Cardiac fibroblast (primary cell): ENCODE measurements around the gene IDH3G.

Experiments
- DNase-seq, 2 donors: peaks; one replicate each; pipeline versions ENCODE4 v3.0.0 to v3.0.0-alpha.2; 2010; ENCODE audit warnings: low read depth in 2 of 2
- H3K4me3 ChIP-seq, 2 donors: replicated peaks in 1 of 2; 1 replicate in 1 of 2; 2 replicates in 1 of 2; pipeline ENCODE4 v1.5.1; 2011; ENCODE audit warnings: low read depth in 2 of 2, low read length in 2 of 2, mild to moderate bottlenecking in 2 of 2, moderate library complexity in 1 of 2
- CTCF ChIP-seq: IDR thresholded peaks from one replicate; pipeline ENCODE4 v1.5.1; 2011; ENCODE audit warnings: low read depth, mild to moderate bottlenecking, low read length, inconsistent platforms

Gene IDH3G

DNA sequence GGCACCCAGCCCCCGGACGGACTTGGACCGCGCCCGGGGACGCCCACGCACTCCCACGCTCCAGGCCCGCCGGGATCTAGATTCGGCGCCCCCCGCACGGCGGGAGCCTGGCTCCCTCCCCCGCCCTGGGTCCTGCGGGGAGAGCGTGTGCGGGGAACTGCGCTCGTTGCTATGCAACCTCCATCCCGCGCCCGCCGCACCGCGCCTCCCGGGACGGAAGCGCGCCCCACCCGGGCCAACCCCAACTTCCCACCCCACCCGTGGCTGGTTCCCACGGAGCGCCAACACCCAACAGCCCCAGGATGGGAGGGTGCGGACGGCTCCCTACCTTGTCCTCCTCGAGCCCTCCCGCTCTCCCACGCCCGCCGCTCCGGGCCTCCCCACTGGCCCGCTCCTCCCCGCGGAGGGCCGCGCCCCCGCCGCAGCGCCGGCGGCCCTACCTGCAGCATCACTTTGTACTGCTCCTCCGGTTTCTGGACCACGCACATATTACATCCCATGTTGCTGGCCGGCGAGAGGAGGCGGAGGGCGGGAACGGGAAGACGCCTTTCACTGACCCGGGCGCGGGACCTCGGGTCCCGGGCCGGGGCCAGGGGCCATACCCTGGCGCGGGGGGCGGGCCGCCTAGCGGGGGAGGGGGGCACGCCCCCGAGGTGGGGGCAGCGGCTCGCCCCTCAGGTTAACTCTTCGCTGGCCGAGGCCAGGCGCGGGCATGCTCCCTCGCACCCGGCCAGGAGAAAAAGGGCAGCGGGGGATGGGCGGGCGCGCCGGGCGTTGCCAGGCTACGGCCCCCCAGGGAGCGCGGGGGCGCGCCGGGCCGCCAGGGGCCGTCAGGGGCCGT lies 35.8 kb upstream of the IDH3G start, which contains the start of gene PDZD4:
Gene PDZD4, minus strand, starts transcription at position 746 of the 841 bp plus-strand sequence. Its CDS starts 246 bp downstream, at position 500.
- DNase-seq = no peak
- no peak for TF ChIP-seq CTCF
- H3K4me3 ChIP-seq = no peak within 1 kb of the TSS

DNA sequence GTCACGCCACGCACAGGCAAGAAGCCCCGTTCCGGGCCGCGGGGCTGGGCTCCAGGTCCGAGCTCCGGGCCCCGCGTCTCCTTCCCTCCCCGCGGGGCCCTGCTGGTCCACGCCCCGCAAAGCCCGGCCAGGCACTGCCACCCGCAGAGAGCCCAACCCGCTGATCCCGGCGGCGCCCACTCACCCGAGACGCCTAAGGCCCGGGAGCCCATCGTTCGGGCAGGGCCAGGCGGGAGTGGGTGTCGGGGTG lies 35.3 kb upstream of the IDH3G start:
- TF ChIP-seq CTCF = no peak
- no peak for DNase-seq
- no peak overlapping the region for H3K4me3 ChIP-seq

DNA sequence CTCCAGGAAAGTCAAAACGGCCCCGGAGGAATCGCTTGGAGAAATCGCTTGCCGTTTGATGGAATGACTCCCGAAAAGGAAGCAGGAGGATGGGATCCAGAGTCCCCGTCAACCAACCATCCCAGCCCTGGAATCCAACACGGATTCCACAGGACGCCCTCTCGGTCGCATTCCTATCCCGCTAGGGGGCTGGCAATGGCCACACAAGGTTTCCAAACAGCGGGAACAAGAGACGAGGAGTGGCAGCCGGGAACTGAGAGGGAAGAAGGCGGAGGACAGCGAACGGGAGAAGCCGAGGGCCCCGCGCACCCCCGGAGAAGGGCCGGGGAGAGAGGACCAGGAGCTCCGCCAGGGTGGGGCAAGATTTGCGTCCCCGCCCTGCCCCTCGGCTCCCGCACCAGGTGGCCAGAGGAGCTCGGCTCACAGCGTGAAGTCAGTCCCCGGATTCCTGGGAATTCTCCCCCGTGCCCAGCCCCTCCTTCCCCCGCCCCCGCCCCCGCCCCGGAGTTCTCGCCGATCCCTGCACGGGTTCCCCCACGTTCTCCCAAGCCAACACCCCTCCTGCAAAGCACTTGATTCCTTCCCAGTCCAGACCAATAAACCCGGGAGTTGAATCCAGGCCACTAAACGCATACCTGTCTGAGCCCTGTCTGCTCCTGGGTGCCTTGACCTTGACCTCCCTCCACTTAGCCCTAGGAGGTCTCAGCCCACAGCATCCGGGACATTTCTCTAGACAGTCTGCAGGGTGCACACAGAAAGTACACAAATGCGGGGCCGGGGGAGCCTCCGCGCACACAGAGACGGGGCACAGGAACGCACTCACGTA lies 34.8 kb upstream of the IDH3G start:
- DNase-seq = no peak
- H3K4me3 ChIP-seq = peak overlapping the region in 1 of 2 donors; percentile 5

DNA sequence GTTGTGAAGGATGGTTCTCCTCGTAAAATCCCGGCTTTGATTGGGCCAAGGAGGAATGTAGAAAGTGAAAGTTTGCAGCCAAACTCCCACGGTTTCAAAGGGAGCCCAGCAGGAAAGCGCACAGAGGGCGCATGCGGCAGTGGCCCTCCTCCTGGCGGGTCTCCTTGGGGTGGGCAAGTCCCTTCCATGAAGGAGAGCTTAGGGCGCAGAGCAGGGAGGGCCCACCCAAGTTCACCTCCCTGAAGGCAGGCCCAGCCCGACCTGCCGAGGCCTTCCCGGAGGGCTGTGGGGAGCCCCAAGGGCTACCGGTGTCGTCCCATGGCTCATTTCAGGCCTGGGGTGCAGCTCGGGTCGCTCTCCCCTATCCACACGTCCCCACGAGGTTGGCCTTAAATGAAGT lies 34.1 kb upstream of the IDH3G start:
- H3K4me3 ChIP-seq = no peak overlapping the region
- no peak for DNase-seq
- TF ChIP-seq CTCF = no peak

More for the DNA sequence above, 34.8 kb upstream of the IDH3G start:
- TF ChIP-seq CTCF = no peak

GRCh38 chrX:153827903-153828302 lies 33.7 kb upstream of the IDH3G start:
- H3K4me3 ChIP-seq = no peak overlapping the region
- no peak for TF ChIP-seq CTCF
- DNase-seq = no peak

GRCh38 chrX:153827016-153827415 lies 32.8 kb upstream of the IDH3G start:
- H3K4me3 ChIP-seq = no peak overlapping the region
- TF ChIP-seq CTCF = no peak
- no peak for DNase-seq
